ENCODE results near the gene PRR20G.

Gene PRR20G

GRCh38 chr3:127256733-127257271, 31.0 kb downstream of the PRR20G start:
- Histone ChIP-seq H3K27ac (ENCODE audit: low read depth, low read length) (no peak overlapping the region), H3K4me1 (ENCODE audit: control insufficient read depth, low read length) (no peaks in the 10 kb centered on the region), H3K4me2 (ENCODE audit: low read length) (no peak overlapping the region), H3K9me3 (ENCODE audit: control insufficient read depth, insufficient read depth, low read length) (no peaks in the 10 kb centered on the region), H3K4me3 (ENCODE audit: low read length) (no peak overlapping the region), H3K79me2 (ENCODE audit: control insufficient read depth, low read length) (no peaks in the 10 kb centered on the region), H3F3A (ENCODE audit: control insufficient read depth, insufficient read depth) (no peaks in the 10 kb centered on the region), H3K36me3 (ENCODE audit: control insufficient read depth, low read length) (no peaks in the 10 kb centered on the region), H3K9me2 (replicated peaks; ENCODE audit: control insufficient read depth, low read length) (no peaks in the 10 kb centered on the region), H4K20me1 (ENCODE audit: control insufficient read depth, insufficient read depth, low read depth, low read length) (no peaks in the 10 kb centered on the region), H3K27me3 (ENCODE audit: control insufficient read depth, low read length) (no peaks in the 10 kb centered on the region)
- no peak for TF ChIP-seq EZH2phosphoT487 (IDR thresholded peaks at IDR 0.05; ENCODE audit: borderline replicate concordance, low read length)
- TF ChIP-seq, protein P1, sequence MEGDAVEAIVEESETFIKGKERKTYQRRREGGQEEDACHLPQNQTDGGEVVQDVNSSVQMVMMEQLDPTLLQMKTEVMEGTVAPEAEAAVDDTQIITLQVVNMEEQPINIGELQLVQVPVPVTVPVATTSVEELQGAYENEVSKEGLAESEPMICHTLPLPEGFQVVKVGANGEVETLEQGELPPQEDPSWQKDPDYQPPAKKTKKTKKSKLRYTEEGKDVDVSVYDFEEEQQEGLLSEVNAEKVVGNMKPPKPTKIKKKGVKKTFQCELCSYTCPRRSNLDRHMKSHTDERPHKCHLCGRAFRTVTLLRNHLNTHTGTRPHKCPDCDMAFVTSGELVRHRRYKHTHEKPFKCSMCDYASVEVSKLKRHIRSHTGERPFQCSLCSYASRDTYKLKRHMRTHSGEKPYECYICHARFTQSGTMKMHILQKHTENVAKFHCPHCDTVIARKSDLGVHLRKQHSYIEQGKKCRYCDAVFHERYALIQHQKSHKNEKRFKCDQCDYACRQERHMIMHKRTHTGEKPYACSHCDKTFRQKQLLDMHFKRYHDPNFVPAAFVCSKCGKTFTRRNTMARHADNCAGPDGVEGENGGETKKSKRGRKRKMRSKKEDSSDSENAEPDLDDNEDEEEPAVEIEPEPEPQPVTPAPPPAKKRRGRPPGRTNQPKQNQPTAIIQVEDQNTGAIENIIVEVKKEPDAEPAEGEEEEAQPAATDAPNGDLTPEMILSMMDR (IDR thresholded peaks at IDR 0.05; ENCODE audit: low read depth, low read length, poor library complexity, severe bottlenecking) = no peak

DNA sequence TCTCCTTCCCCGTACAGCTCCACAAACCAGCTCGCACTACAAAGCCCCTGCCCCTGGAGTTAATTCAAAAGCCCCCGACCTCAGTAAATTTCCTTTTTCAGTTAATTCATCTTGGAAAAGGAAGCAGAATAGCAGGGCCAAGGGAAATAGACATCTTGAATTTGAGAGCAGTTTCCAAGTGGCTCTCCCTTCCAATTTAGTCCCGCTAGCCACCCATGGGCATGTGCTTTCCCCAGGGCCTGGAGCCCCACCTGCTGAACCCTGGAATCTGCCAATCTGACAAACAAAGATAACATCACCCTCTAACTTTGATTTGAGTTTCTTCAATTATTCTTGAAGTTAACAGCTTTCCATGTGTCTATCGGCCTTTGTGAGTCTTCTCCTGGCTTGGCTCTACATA, 31.7 kb downstream of the PRR20G start:
- Histone ChIP-seq H4K20me1 (ENCODE audit: control insufficient read depth, insufficient read depth, low read depth, low read length) (no peaks in the 10 kb centered on the region), H3K4me1 (ENCODE audit: control insufficient read depth, low read length) (no peaks in the 10 kb centered on the region), H3F3A (ENCODE audit: control insufficient read depth, insufficient read depth) (no peaks in the 10 kb centered on the region), H3K27me3 (ENCODE audit: control insufficient read depth, low read length) (no peaks in the 10 kb centered on the region), H3K4me2 (ENCODE audit: low read length) (no peak overlapping the region), H3K9me3 (ENCODE audit: control insufficient read depth, insufficient read depth, low read length) (no peaks in the 10 kb centered on the region), H3K36me3 (ENCODE audit: control insufficient read depth, low read length) (no peaks in the 10 kb centered on the region), H3K79me2 (ENCODE audit: control insufficient read depth, low read length) (no peaks in the 10 kb centered on the region), H3K4me3 (ENCODE audit: low read length) (no peak overlapping the region), H3K27ac (ENCODE audit: low read depth, low read length) (no peak overlapping the region), H3K9me2 (replicated peaks; ENCODE audit: control insufficient read depth, low read length) (no peaks in the 10 kb centered on the region)
- no peak for TF ChIP-seq EZH2phosphoT487 (IDR thresholded peaks at IDR 0.05; ENCODE audit: borderline replicate concordance, low read length)
- TF ChIP-seq, protein P1 (IDR thresholded peaks at IDR 0.05; ENCODE audit: low read depth, low read length, poor library complexity, severe bottlenecking) = no peak

- H3K4me2 ChIP-seq (ENCODE audit: low read length) = no peak overlapping the region
- H3K4me1 ChIP-seq (ENCODE audit: control insufficient read depth, low read length) = no peaks in the 10 kb centered on the region
- H3K4me3 ChIP-seq (ENCODE audit: low read length) = no peak overlapping the region
- no peaks in the 10 kb centered on the region for H3K36me3 ChIP-seq (ENCODE audit: control insufficient read depth, low read length)
- no peaks in the 10 kb centered on the region for H4K20me1 ChIP-seq (ENCODE audit: control insufficient read depth, insufficient read depth, low read depth, low read length)
- no peak overlapping the region for H3K27ac ChIP-seq (ENCODE audit: low read depth, low read length)
- H3K9me2 ChIP-seq (replicated peaks; ENCODE audit: control insufficient read depth, low read length) = no peaks in the 10 kb centered on the region
- H3F3A ChIP-seq (ENCODE audit: control insufficient read depth, insufficient read depth) = no peaks in the 10 kb centered on the region
- no peaks in the 10 kb centered on the region for H3K9me3 ChIP-seq (ENCODE audit: control insufficient read depth, insufficient read depth, low read length)
- H3K79me2 ChIP-seq (ENCODE audit: control insufficient read depth, low read length) = no peaks in the 10 kb centered on the region
- no peaks in the 10 kb centered on the region for H3K27me3 ChIP-seq (ENCODE audit: control insufficient read depth, low read length)
- TF ChIP-seq, protein P1 (IDR thresholded peaks at IDR 0.05; ENCODE audit: low read depth, low read length, poor library complexity, severe bottlenecking) = no peak
- TF ChIP-seq EZH2phosphoT487 (IDR thresholded peaks at IDR 0.05; ENCODE audit: borderline replicate concordance, low read length) = no peak
These were observed 32.3 kb downstream of the PRR20G start for GRCh38 chr3:127255516-127255915.
